HG02885 (cell line): ENCODE measurements around the gene IDH3G.

ENCODE experiments used
- ATAC-seq: cut with Tn5 transposase; IDR thresholded peaks from one replicate; pipeline ENCODE4 v1.9.1; 2021; ENCODE audit warnings: mild to moderate bottlenecking; ENCODE audit not compliant: unreplicated experiment, poor library complexity

The IDH3G gene

DNA sequence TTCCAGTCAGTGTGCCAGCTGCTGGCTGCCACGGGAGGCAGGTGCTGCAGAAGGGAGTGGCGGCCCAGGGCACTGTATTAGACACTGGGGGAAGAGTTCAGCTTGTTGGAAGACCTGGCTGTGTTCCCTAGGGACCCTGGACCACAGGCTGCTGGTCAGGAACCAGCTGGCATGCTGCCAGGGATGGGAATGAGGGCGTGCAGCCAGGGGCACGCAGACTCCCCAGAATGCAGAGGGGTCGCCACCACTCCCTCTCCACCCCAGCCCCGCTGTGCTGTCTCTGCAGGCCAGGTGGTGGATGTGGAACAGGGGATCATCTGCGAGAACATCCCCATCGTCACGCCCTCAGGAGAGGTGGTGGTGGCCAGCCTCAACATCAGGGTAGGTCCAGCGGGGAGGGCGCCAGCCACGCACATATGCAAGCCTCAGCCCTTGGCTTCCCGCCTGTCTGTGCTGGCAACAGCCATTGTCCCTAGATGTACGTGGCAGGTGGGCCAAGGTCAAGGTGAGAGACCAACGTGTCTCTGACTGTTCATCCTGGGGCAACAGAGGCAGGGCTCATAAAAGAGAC, 57.2 kb downstream of the IDH3G start:
- ATAC-seq = no peak

DNA sequence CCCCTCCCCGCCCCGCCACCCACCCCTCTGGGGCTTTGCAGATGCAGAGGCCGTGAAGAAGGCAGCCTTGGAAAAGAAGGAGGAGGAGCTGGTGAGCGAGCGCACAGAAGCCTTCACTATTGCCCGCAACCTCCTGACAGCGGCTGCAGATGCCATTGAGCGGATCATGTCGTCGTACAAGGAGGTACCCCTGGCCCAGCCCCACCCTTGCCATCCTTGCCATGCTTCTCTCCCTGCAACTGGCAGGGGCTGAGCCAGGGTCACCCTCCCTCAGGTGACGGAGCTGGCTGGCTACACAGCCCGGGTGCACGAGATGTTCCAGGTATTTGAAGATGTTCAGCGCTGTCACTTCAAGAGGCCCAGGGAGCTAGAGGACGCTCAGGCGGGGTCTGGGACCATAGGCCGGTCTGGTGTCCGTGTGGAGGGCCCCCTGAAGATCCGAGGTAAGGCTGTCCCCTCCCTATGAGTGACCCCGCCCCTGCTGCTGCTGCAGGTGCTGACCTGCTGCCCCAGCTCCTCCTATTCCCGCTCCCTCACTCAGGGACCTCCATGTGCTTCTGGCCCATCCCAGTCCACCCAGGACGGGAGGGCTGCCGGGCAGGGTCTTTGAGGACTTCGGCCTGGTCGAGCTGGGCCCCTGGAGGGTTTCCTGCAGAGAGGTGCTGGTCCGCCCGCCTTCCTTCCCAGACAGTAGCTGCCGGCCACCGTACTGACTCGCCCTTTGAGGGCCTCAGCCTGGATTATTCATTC, 57.9 kb downstream of the IDH3G start:
- ATAC-seq = no peak
